ENCODE results near the gene ZNF77.
A peak's percentile ranks its signal among the peaks of the same experiment; 100 is the strongest.
"Not testable (repeated sequence)": the region's sequence is repeated elsewhere in the genome, so short reads cannot be mapped to it uniquely, and the experiment has no call there.

ZNF77 gene

DNA sequence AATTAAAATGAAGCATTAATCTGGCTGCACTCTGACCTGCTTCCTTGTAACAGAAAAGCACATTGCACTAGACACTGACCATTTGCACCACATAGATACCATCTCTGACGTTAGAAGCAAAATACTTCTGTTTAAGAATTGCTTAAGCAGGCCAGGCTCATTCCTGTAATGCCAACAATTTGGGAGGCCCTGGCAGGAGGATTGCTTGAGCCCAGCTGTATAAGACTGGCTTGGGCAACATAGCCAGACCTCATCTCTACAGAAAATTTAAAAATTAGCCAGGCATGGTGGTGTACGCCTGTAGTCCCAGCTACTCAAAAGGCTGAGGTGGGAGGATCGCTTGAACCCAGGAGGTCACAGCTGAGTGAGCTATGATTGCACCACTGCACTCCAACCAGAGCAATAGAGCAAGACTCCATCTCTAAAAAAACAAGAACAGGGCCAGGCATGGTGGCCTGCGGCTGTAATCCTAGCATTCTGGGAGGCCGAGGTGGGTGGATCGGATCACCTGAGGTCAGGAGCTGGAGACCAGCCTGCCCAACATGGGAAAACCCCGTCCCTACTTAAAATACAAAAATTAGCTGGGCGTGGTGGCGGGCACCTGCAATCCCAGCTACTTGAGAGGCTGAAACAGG is 25.5 kb upstream of the ZNF77 start:
- DNase-seq (ENCODE audit: low read depth), result no peak

DNA sequence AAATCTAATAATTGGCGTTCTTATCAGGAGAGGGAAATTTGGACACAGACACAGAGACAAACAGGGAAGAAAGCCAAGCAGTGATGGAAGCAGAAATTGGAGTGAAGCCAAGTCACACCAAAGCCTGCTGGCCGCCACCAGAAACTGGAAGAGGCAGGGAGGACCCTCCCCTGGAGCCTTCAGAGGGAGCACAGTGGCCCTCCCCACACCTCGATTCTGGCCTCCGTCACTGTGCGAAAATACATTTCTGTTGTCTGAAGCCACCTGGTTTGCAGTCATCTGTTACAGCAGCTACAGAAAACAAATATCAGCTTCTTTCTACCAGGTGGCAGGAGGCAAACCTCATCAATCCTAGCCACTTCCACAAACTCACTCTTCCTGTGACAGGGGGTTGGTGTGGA is 24.3 kb upstream of the ZNF77 start:
- no peak for DNase-seq (ENCODE audit: low read depth)

DNA sequence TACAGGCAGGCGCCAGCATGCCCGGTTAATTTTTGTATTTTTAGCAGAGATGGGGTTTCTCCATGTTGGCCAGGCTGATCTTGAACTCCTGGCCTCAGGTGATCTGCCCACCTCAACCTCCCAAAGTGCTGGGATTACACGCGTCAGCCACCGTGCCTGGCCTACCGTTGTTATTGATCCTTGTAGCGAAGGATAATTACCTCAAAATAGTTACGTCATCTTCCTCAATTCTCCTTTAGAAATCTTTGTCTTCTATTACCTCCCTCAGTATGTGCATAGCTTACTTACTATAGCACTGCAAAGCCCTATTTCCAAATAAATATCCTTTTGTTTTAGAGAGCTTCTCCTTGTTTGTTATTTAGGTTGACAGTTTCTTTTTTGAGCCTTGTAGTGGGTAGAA is 23.2 kb upstream of the ZNF77 start:
- DNase-seq (ENCODE audit: low read depth), result no peak

GRCh38 chr19:2964874-2965273 is 20.1 kb upstream of the ZNF77 start:
- no peak for DNase-seq (ENCODE audit: low read depth)

DNA sequence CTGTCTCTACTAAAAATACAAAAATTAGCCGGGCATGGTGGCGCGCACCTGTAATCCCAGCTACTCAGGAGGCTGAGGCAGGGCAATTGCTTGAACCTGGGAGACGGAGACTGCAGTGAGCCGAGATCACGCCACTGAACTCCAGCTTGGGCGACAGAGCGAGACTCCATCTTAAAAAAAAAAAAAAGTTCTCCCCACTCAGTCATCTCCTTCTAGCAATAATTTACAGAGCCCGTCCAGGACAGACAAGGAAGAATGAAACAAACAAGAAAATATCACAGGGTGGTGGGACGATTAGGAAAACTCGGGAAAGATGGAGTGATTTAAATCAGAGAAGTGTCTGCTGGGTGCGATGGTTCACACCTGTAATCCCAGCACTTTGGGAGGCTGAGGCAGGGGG is 18.9 kb upstream of the ZNF77 start:
- DNase-seq (ENCODE audit: low read depth), result not testable (repeated sequence)

- no peak for DNase-seq (ENCODE audit: low read depth)
Measured at GRCh38 chr19:2963122-2963521, 18.4 kb upstream of the ZNF77 start.

GRCh38 chr19:2962018-2962670 is 17.4 kb upstream of the ZNF77 start:
- DNase-seq (ENCODE audit: low read depth), result no peak

- no peak for DNase-seq (ENCODE audit: low read depth)
Measured at GRCh38 chr19:2960120-2960519, 15.3 kb upstream of the ZNF77 start.

- no peak for DNase-seq (ENCODE audit: low read depth)
Measured at GRCh38 chr19:2957160-2957559, 12.4 kb upstream of the ZNF77 start.

GRCh38 chr19:2952953-2953481 is 8.2 kb upstream of the ZNF77 start:
- DNase-seq (ENCODE audit: low read depth), result no peak

DNA sequence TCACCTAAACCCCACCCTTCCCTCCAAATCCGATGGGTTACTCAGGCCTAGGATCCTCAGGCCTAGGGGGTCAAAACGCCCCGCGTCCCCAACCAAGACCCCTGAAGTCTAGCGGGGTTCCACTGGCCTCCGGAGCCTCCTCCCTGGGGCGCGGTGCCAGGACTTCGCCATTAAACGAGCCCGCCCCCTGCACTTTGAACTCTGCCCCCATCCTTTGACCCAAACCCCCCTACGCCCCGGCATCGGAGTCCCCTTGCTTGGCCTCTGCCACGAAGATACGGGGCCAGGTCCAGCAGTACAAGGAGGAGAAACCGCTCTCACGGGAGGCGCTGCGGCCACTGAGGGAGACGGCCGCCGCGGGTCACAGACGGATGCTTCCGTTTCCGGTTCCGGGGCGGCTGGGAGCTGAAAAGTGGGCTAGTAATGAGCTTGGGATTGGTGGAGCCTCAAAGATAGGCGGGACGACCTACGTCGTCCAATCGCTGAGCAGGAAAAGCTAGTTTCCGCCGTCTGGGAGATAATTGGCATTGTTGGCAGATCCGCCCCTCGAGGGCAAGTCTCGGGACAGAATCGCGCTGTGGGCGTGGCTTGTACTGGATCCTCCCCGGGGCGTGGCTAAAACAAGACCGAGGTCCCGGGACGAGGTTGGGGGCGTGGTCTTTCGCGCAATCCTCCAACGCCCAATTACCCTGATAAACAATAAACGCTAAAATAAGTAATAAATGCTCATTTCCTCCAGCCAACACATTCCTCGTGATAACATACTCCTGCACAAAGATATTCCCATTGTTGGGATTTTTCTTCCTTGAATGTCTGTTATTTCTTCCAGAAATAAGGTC is 5.7 kb upstream of the ZNF77 start:
- peak; percentile 99 for DNase-seq (ENCODE audit: low read depth)

DNA sequence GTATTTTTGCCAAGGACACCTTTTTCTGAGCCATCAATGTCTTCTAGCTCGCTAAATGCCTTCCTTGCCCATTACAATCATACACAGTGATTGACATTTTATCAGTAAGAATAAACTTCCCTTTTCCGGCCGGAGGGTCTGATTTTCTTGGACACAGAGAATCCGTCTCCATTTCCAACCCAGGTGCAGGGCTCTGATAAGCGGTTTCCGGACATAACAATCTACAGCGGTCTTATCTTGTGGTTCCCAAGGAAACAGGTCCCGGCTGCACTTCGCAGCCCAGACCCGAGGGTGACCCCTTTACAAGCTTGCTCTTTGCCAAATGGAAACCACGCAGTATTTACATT is 5.1 kb upstream of the ZNF77 start:
- DNase-seq (ENCODE audit: low read depth), result peak; percentile 94

- DNase-seq (ENCODE audit: low read depth), result no peak
Measured at GRCh38 chr19:2945575-2946184, 909 bp upstream of the ZNF77 start.

DNA sequence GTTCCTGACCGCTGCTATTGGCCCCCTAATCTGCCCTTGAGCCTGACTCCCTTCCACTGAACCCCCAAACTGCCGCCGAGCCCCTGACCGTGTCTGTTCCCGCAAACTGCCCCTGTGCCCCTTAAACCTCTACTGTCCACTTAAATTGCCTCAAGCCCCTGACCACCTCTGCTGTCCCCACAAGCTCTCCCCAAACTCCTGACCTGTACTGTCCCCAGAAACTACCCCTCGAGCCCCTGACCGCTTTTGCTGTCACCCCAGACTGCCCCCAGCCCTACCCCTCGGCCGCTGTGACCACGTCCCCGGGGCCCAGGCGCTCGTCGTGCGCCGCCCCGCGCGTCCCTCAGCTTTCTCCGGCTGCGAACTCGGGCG is 382 bp downstream of the ZNF77 start:
- no peak for DNase-seq (ENCODE audit: low read depth)

- DNase-seq (ENCODE audit: low read depth), result no peak
Measured at GRCh38 chr19:2942928-2943640, 1.7 kb downstream of the ZNF77 start.

GRCh38 chr19:2935863-2936262 is 8.9 kb downstream of the ZNF77 start:
- DNase-seq (ENCODE audit: low read depth), result not testable (repeated sequence)

DNA sequence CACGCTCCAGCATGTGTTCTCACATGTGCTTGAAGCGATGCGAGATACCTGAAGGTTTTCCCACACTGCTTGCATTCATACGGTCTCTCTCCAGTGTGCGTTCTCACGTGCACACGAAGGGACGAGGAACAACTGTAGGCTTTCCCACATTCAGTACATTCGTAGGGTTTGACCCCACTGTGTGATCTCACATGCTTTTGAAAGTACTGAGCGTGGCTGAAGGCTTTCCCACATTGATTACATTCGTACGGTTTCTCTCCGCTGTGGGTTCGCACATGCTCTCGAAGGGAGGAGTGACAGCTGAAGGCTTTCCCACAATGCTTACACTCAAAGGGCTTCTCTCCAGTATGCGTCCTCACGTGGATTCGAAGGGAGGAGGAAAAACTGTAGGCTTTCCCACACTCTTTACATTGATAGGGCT is 11.3 kb downstream of the ZNF77 start:
- DNase-seq (ENCODE audit: low read depth), result no peak

- no peak for DNase-seq (ENCODE audit: low read depth)
Measured at GRCh38 chr19:2927032-2927430, 17.7 kb downstream of the ZNF77 start.

GRCh38 chr19:2926341-2927031 is 18.3 kb downstream of the ZNF77 start:
- DNase-seq (ENCODE audit: low read depth), result no peak

GRCh38 chr19:2923510-2923909 is 21.3 kb downstream of the ZNF77 start:
- no peak for DNase-seq (ENCODE audit: low read depth)

- no peak for DNase-seq (ENCODE audit: low read depth)
Measured at GRCh38 chr19:2922987-2923386, 21.8 kb downstream of the ZNF77 start.
